Endothelial cell of umbilical vein (primary cell): ENCODE data around the gene RCOR2. TPM values are rescaled to one million over a fixed set of nuclear protein-coding genes. Genes with fewer than 3 reads are reported as not detected.

Source experiments
- BruUV-seq: library from RNA; stranded (reverse); fragments of 400-500 nt; replicated peaks from 2 replicates; lab custom pipeline; 2021; lab: Mats Ljungman, UMichigan
- CTCF ChIA-PET: fragments of 300-600, 350-600 bp; sonication (Branson Sonifier 250); formaldehyde crosslinking; loops from one replicate; lab custom pipeline; 2021; ENCODE audit warnings: antibody characterized with exemption, inconsistent platforms; lab: Charles Lee
- POLR2A ChIA-PET: fragments of 300-600, 350-600 bp; sonication (Branson Sonifier 250); formaldehyde crosslinking; loops from one replicate; lab custom pipeline; 2021; ENCODE audit warnings: antibody characterized with exemption, inconsistent platforms; lab: Charles Lee
- DNase-seq: peaks from one replicate; pipeline ENCODE4 v3.0.0-alpha.2; 2011; ENCODE audit warnings: low read depth, low spot score
- FAIRE-seq: peaks from 2 replicates; lab custom pipeline; 2011; peaks lifted over from hg19 to GRCh38; lab: Jason Lieb, UNC
- H2AFZ ChIP-seq: 2 replicates; pipeline ENCODE4 v1.6.0; 2012; ENCODE audit warnings: low read depth, low read length, control low read depth, inconsistent platforms
- H3K27ac ChIP-seq: 2 replicates; pipeline ENCODE4 v1.5.1; 2011; ENCODE audit warnings: low read depth, mild to moderate bottlenecking, control low read depth, low read length, moderate library complexity; ENCODE audit not compliant: insufficient read depth
- H3K27me3 ChIP-seq, 2 experiments: 2 replicates each; pipeline versions ENCODE4 v1.6.0 to v1.6.1; 2011; ENCODE audit warnings: low read length in 2 of 2, mixed read lengths in 1 of 2; ENCODE audit not compliant: control insufficient read depth in 2 of 2, insufficient read depth in 2 of 2
- H3K36me3 ChIP-seq, 2 experiments: 2 replicates in 1 of 2; 3 replicates in 1 of 2; pipeline ENCODE4 v1.5.1; 2011; ENCODE audit warnings: low read length in 2 of 2, mild to moderate bottlenecking in 1 of 2, moderate library complexity in 1 of 2; ENCODE audit not compliant: control insufficient read depth in 2 of 2, insufficient read depth in 2 of 2; ENCODE audit errors: extremely low read depth in 1 of 2
- H3K4me1 ChIP-seq: 3 replicates; pipeline ENCODE4 v1.5.1; 2011; ENCODE audit warnings: mild to moderate bottlenecking, low read length; ENCODE audit not compliant: control insufficient read depth, insufficient read depth; ENCODE audit errors: extremely low read depth
- H3K4me2 ChIP-seq: 2 replicates; pipeline ENCODE4 v1.6.1; 2011; ENCODE audit warnings: low read length, control low read depth, mixed read lengths; ENCODE audit not compliant: insufficient read depth
- H3K4me3 ChIP-seq, 3 experiments: fragments of 200-600 bp in 1 of 3; sonication (generic), shearing (Covaris generic) in 1 of 3; replicated peaks in 1 of 3; 2 replicates each; pipeline ENCODE4 v1.5.1; 2011 to 2016; ENCODE audit warnings: control low read depth in 3 of 3, low read length in 3 of 3, mild to moderate bottlenecking in 2 of 3, inconsistent platforms in 1 of 3, low read depth in 1 of 3, moderate library complexity in 1 of 3; ENCODE audit not compliant: insufficient read depth in 1 of 3
- H3K79me2 ChIP-seq: 2 replicates; pipeline ENCODE4 v1.6.0; 2012; ENCODE audit warnings: low read length, inconsistent platforms; ENCODE audit not compliant: control insufficient read depth, insufficient read depth
- H3K9ac ChIP-seq: replicated peaks from 2 replicates; pipeline ENCODE3; 2011; ENCODE audit warnings: low read length, control low read depth; ENCODE audit not compliant: insufficient read depth; ENCODE audit errors: extremely low read depth
- H3K9me1 ChIP-seq: replicated peaks from 3 replicates; pipeline ENCODE4 v1.6.0; 2011; ENCODE audit warnings: mild to moderate bottlenecking, low read length; ENCODE audit not compliant: control insufficient read depth, insufficient read depth; ENCODE audit errors: extremely low read depth
- H3K9me3 ChIP-seq: replicated peaks from 2 replicates; pipeline ENCODE4 v1.5.1; 2012; ENCODE audit warnings: low read length, inconsistent platforms; ENCODE audit not compliant: control insufficient read depth, insufficient read depth
- H4K20me1 ChIP-seq: replicated peaks from 2 replicates; pipeline ENCODE3; 2011; ENCODE audit warnings: mild to moderate bottlenecking, low read length; ENCODE audit not compliant: control insufficient read depth, insufficient read depth; ENCODE audit errors: extremely low read depth
- CTCF ChIP-seq, 2 donors: IDR thresholded peaks; 1 replicate in 1 of 2; 2 replicates in 1 of 2; pipeline ENCODE4 v1.5.1; 2011; ENCODE audit warnings: low read length in 2 of 2, mild to moderate bottlenecking in 2 of 2, moderate library complexity in 2 of 2, control low read depth in 1 of 2, inconsistent platforms in 1 of 2, low read depth in 1 of 2; ENCODE audit not compliant: insufficient read depth in 1 of 2; ENCODE audit errors: extremely low read depth in 1 of 2
- FOS ChIP-seq: IDR thresholded peaks from 2 replicates; pipeline ENCODE4 v1.6.1; 2011; ENCODE audit warnings: mild to moderate bottlenecking, low read length, moderate library complexity, borderline replicate concordance; ENCODE audit not compliant: insufficient read depth
- JUN ChIP-seq: IDR thresholded peaks from 2 replicates; pipeline ENCODE4 v1.6.1; 2011; ENCODE audit warnings: borderline replicate concordance, low read depth; ENCODE audit not compliant: insufficient read length, insufficient read depth
- POLR2AphosphoS5 ChIP-seq: IDR thresholded peaks from 2 replicates; pipeline ENCODE4 v1.6.1; 2012; ENCODE audit warnings: low read depth, mild to moderate bottlenecking, control low read depth, low read length, moderate library complexity; ENCODE audit not compliant: insufficient read depth
- dilution Hi-C: fragments of 300-500 bp; cut with MboI; formaldehyde crosslinking; loops from one replicate; pipeline ENCODE4 v1.15.0; 2019; ENCODE audit warnings: low sequenced_read_pairs; ENCODE audit not compliant: extremely low pct_ligation_motif_present
- intact Hi-C: fragments of 100-400 bp; cut with micrococcal nuclease; formaldehyde crosslinking; loops from one replicate; pipeline ENCODE4 v1.10.0; 2022
- polyA plus RNA-seq, 4 experiments: library from polyadenylated mRNA; depleted of rRNA in 3 of 4; stranded (reverse) in 3 of 4; unstranded in 1 of 4; fragments of >200 nt; gene quantifications; 2 replicates each; pipeline versions ENCODE4 v1.2.1 to v1.2.3, GENCODE V29; 2011 to 2012; ENCODE audit warnings: missing spikeins in 1 of 4
- total RNA-seq: library from RNA; stranded (reverse); gene quantifications from 2 replicates; pipeline ENCODE4 v1.2.3, GENCODE V29; 2021

Gene RCOR2
- total and polyA plus RNA-seq, 2 donors (not counting 3 experiments of a cell fraction or from before 2014, with no cell fraction given) = 0.13 to 0.63 TPM

GRCh38 chr11:63872800-63873197 lies 44.2 kb downstream of the RCOR2 start:
- Histone ChIP-seq H3K9me1 (no peaks in the 10 kb centered on the region), H3K27me3 (no peaks in the 10 kb centered on the region), H3K9ac (no peak overlapping the region), H3K9me3 (no peaks in the 10 kb centered on the region), H3K27ac (no peak overlapping the region), H3K4me2 (no peak overlapping the region), H3K4me3 (no peak overlapping the region), H3K79me2 (peaks cover 70% of the 10 kb centered on the region), H3K4me1 (peaks cover 17% of the 10 kb centered on the region), H2AFZ (no peak overlapping the region), H4K20me1 (no peaks in the 10 kb centered on the region), H3K36me3 (no peaks in the 10 kb centered on the region)
- no peak for DNase-seq
- dilution Hi-C loops (no loop called here), intact Hi-C loops (loop anchor here (1.0 kb wide), 1 partner anchor 34 kb away; no protein-coding TSS in a partner anchor)
- ChIA-PET CTCF (interaction anchor here (0.6 to 2.2 kb wide), 14 partner anchors 10 to 105 kb away, joined by 3 to 52 read pairs (median 4); partner anchors contain the start of genes MARK2 and ZFTA), POLR2A (no interaction called here)
- FAIRE-seq = no peak
- TF ChIP-seq FOS (no peak), JUN (no peak), POLR2AphosphoS5 (no peak), CTCF (IDR thresholded peaks at IDR 0.05; ENCODE audit: extremely low read depth in 1 of 2, insufficient read depth in 1 of 2, low read depth in 1 of 2, low read length in 2 of 2) (no peak)
- BruUV-seq = no TSS peak
